Lung (tissue), 12 donors: ENCODE data around the gene ZBTB49. TPM values are rescaled to one million over a fixed set of nuclear protein-coding genes. Genes with fewer than 3 reads are reported as not detected.

Source experiments
- ATAC-seq: fragments of 200-7000 bp; cut with Tn5 transposase; one replicate; pipeline ENCODE4 v1.9.1; 2020; ENCODE audit warnings: moderate number of reproducible peaks; ENCODE audit not compliant: insufficient read depth, low FRiP score
- DNase-seq, 3 donors: peaks; one replicate each; pipeline ENCODE4 v3.0.0-alpha.2; 2013 to 2017
- H3K27ac ChIP-seq, 2 donors: one replicate each; pipeline ENCODE4 v1.5.1; 2013; ENCODE audit warnings: mild to moderate bottlenecking in 2 of 2, moderate library complexity in 2 of 2, control low read depth in 1 of 2, inconsistent platforms in 1 of 2, low read depth in 1 of 2, low read length in 1 of 2
- H3K27me3 ChIP-seq, 3 donors: one replicate each; pipeline ENCODE4 v1.5.1; 2013; ENCODE audit warnings: low read length in 2 of 3; ENCODE audit not compliant: control insufficient read depth in 3 of 3, insufficient read depth in 3 of 3
- H3K36me3 ChIP-seq, 4 donors: one replicate each; pipeline ENCODE4 v1.5.1; 2013; ENCODE audit warnings: low read length in 4 of 4, mild to moderate bottlenecking in 1 of 4, moderate library complexity in 1 of 4; ENCODE audit not compliant: control insufficient read depth in 4 of 4, insufficient read depth in 4 of 4
- H3K4me1 ChIP-seq, 5 donors: one replicate each; pipeline ENCODE4 v1.5.1; 2013; ENCODE audit warnings: low read length in 5 of 5, mild to moderate bottlenecking in 2 of 5, moderate library complexity in 1 of 5; ENCODE audit not compliant: control insufficient read depth in 5 of 5, insufficient read depth in 5 of 5
- H3K4me3 ChIP-seq: one replicate; pipeline ENCODE4 v1.5.1; 2013; ENCODE audit warnings: mild to moderate bottlenecking, control low read depth, moderate library complexity
- H3K9ac ChIP-seq, 2 donors: one replicate each; pipeline ENCODE4 v1.5.1; 2013; ENCODE audit warnings: low read length in 2 of 2, control low read depth in 1 of 2; ENCODE audit not compliant: insufficient read depth in 1 of 2
- H3K9me3 ChIP-seq, 4 donors: one replicate each; pipeline ENCODE4 v1.5.1; 2013; ENCODE audit warnings: low read length in 3 of 4, mild to moderate bottlenecking in 1 of 4, moderate library complexity in 1 of 4; ENCODE audit not compliant: control insufficient read depth in 4 of 4, insufficient read depth in 3 of 4
- CTCF ChIP-seq: IDR thresholded peaks from 2 replicates; pipeline ENCODE4 v1.5.1; 2012; ENCODE audit warnings: mild to moderate bottlenecking; ENCODE audit errors: control extremely low read depth, extremely low read depth
- WGBS, 2 donors: extraction: QIAGEN DNeasy Blood & Tissue Kit; methylation state at CpG; one replicate each; pipeline ENCODE4 v1.1.7; 2013; 5-methylcytosine and 5-hydroxymethylcytosine counted together
- polyA plus RNA-seq, 2 donors: library from polyadenylated mRNA; stranded (reverse); fragments of 200-250 nt; gene quantifications; one replicate each; pipeline ENCODE4 v1.2.1, GENCODE V29; 2013
- total RNA-seq, 2 donors: library from RNA; depleted of rRNA in 1 of 2; stranded (reverse); fragments of >200 nt in 1 of 2; gene quantifications; one replicate each; pipeline ENCODE4 v1.2.1, GENCODE V29; 2014 to 2021
- donor health status: control.
- donor health status: control.
- donor health status: Bipolar disorder and iron deficiency.
- donor health status: healthy.
- donor health status: DM: yes; HTN: yes; CAD: no.

ZBTB49 gene
- total and polyA plus RNA-seq, 4 donors, result 1.8 to 9.0 (median 4.1) TPM

- DNase-seq (no peak), ATAC-seq (no peak)
- no peaks in the 10 kb centered on the region for H3K4me1 ChIP-seq
- 50 to 63% methylated on average over 9 of the region's 9 CpGs for WGBS, 2 donors
- no peak overlapping the region for H3K27ac ChIP-seq
- H3K9me3 ChIP-seq, result no peaks in the 10 kb centered on the region
- H3K4me3 ChIP-seq, result no peak overlapping the region
- no peak for TF ChIP-seq CTCF
- peaks cover 0 to 3% (median 0%) of the 10 kb centered on the region in 3 donors for H3K27me3 ChIP-seq
- no peaks in the 10 kb centered on the region for H3K36me3 ChIP-seq
- H3K9ac ChIP-seq, result peak overlapping the region in 1 of 2 donors; percentile 5
Measured at GRCh38 chr4:4259484-4260100, 30.5 kb upstream of the ZBTB49 start.

- Histone ChIP-seq H3K9me3 (no peaks in the 10 kb centered on the region), H3K4me3 (no peak overlapping the region), H3K27ac (no peak overlapping the region), H3K4me1 (no peaks in the 10 kb centered on the region), H3K9ac (no peak overlapping the region), H3K36me3 (no peaks in the 10 kb centered on the region), H3K27me3 (peaks cover 0 to 2% (median 0%) of the 10 kb centered on the region in 3 donors)
- peak in 1 of 3 donors; percentile 27 for DNase-seq
- TF ChIP-seq CTCF, result peak; percentile 35
- 73% methylated on average over 6 of the region's 6 CpGs for WGBS, 2 donors
- no peak for ATAC-seq
Measured at GRCh38 chr4:4260185-4260751, 29.8 kb upstream of the ZBTB49 start.

- H3K27me3 ChIP-seq, result no peaks in the 10 kb centered on the region
- DNase-seq (no peak), ATAC-seq (no peak)
- TF ChIP-seq CTCF, result no peak
- WGBS, 2 donors, result 77 to 90% methylated on average over 5 of the region's 5 CpGs
- H3K4me1 ChIP-seq, result no peaks in the 10 kb centered on the region
- H3K36me3 ChIP-seq, result peaks cover 14 to 19% (median 16%) of the 10 kb centered on the region in 4 donors
- no peak overlapping the region for H3K4me3 ChIP-seq
- H3K9ac ChIP-seq, result no peak overlapping the region
- no peak overlapping the region for H3K27ac ChIP-seq
- H3K9me3 ChIP-seq, result no peaks in the 10 kb centered on the region
Measured at GRCh38 chr4:4267981-4268380, 22.1 kb upstream of the ZBTB49 start.
